Inflammatory macrophage treated with lipopolysaccharide for 1 hour (primary cell): Measurements from ENCODE around the gene SLC16A4.
"Not testable (repeated sequence)": the region's sequence is repeated elsewhere in the genome, so short reads cannot be mapped to it uniquely, and the experiment has no call there.

Source experiments
- DNase-seq, 2 donors: peaks; one replicate each; pipeline ENCODE4 v3.0.0-alpha.2; 2020 to 2022

The SLC16A4 gene

DNA sequence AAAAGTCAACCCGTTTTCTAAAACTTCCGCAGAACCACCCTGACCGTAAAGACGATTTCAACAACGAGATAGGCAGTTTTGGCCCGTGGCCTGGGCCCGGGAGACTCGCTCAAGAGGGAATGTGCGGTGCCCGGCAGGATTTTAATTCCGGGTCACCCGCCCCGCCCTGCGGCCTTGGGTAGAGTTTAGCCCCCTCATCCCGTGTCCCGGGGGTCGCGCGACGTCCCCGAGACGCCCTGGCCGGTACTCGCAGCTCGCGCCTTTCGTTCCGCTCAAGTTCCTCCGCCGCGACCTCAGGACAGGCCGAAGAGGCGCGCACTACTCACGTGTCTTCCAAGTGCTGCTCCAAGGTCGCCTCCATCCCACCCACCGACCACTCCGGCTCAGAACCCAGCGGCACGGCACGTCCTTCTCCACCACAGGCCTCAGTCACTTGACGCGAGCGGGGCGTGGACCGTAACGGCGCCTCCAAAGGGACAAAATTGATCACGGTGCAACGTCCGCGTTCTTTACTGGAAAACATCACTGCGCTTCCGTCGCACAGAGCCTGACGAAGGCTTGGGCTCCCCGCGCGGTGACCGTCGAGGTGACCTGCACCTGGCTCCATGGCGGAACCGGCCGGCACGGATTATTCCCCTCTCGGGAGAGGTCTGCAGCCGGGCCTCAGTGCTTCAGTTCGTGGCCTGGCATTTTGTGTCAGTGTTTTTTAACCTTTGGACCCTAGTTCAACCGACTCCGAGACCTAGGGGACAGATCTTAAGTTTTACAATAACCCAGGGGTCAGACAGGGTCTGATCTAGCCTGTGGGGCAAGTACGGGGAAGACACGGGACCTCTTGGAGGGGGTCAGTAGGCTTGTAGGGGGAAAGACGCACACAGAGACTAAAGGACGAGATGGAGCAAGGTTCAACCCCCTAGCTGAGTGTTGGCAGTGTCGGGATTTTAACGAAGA is 16.7 kb upstream of the SLC16A4 start, which contains the start of gene LAMTOR5:
TSS of gene LAMTOR5 (minus strand) at position 435 of the 951 bp plus-strand sequence. CDS start at position 361, 74 bp downstream.
- peak; percentile 93 to 97 for DNase-seq

DNA sequence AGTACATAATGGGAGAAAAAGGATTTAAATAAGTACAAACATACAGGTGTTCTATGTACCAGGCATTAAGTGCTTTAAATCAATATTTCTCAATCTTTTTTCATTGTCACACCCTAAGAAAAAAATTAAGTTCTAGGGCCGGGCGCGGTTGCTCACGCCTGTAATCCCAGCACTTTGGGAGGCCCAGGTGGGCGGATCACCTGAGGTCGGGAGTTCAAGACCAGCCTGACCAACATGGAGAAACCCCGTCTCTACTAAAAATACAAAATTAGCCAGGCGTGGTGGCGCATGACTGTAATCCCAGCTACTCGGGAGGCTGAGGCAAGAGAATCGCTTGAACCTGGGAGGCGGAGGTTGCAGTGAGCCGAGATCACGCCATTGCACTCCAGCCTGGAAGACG is 15.6 kb upstream of the SLC16A4 start:
- DNase-seq = not testable (repeated sequence)

DNA sequence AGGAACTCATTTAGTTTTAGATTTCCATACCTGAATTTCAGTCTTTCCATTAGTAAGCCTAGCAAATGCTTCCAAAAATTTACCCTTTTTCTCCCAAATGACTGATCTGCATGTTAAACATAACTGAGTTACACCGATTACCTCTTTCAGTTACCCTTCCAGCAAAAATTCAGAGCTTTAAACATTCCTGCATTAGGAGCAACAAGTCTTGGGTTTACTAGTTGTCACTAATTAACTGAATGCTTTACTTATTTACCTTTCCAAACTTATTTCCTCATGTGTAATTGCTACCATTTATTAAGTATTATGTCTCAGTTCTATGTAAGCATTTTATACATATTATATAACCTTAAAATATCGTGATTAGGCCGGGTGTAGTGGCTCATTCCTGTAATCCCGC is 13.6 kb upstream of the SLC16A4 start:
- no peak for DNase-seq

DNA sequence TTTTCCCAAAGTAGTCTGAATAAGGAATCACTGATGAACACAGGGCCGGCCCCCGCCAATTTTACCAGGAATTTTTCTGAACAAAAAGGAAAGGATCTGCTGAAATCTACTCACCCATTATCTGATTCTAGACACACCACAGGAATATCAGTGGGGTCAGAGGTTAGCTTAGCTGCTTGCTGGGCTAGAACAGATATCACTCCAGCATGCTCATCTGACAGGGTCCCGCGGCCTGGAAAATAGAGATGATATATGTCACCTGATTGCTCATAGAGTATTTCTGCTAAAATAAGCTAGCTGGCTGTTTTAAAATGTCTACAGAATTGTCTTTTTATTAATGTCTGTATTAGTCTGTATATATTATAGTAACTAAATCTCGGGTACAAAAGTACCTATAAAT is 13.0 kb upstream of the SLC16A4 start:
- DNase-seq = no peak

DNA sequence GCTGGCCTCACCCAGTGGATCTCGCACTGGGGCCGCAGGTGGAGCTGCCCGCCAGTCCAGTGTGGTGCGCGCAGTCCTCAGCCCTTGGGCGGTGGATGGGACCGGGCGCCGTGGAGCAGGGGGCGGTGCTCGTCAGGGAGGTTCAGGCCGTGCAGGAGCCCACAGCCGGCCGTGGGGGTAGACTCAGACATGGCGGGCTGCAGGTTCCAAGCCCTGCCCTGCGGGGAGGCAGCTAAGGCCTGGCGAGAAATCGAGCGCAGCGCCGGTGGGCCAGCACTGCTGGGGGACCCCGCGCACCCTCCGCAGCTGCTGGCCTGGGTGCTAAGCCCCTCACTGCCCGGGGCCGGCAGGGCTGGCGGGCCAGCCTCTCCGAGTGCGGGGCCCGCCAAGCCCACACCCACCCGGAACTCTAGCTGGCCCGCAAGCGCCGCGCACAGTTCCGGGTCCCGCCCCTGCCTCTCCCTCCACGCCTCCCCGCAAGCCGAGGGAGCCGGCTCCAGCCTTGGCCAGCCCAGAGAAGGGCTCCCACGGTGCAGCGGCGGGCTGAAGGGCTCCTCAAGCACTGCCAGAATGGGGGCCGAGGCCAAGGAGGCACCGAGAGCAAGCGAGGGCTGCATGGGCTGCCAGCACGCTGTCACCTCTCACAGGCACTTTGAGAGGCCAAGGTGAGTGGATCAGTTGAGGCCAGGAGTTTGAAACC is 5.6 kb upstream of the SLC16A4 start:
- DNase-seq = not testable (repeated sequence)

DNA sequence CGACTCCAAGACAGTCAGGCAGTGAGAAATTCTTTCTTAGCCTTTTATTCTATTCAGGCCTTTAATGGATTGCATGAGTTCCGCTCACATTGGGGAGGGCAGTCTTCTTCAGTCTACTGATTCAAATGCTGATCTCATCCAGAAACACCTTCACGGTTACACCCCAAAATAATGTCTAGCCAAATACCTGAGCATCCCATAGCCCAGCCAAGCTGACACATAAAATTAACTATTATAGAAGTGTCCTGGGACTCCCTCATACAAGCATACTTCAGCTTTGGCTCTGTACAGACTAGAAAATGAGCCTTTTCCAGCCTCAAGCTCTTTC is 3.6 kb upstream of the SLC16A4 start:
- DNase-seq = no peak

DNA sequence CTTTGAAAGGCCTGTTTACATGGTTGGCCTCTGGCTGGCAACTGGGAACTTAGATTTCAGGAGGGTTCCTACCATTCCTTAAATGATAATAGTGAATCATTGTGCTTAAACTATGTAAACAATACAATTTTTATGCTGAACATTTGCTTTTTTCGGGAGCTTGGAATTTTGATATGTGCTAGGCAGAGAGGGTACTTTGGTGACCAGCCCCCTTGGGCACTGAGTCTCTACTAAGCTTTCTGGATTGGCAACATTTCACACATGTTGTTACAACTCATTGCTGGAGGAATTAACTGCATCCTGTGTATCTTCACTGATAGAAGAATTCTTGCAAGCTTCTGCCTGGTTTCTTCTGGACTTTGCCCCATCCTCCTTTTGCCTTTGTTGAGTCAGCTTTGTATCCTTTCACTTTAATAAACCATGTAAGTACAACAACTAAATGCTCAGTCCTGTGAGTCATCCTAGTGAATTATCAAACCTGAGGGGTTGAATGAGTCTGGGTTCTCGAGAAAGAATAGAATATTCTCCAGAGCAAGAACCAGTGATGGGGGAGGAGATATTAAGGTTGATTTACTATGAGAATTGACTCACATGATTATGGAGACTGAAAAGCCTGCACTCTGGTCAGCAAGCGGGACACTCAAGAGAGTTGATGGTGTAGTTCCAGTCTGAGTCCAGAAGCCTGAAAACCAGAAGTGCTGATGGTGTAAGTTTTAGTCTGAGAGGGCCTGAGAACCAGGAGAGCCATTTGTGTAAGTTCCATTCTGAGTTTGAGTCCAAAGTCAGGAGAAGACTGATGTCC is 3.1 kb upstream of the SLC16A4 start:
- DNase-seq = no peak

DNA sequence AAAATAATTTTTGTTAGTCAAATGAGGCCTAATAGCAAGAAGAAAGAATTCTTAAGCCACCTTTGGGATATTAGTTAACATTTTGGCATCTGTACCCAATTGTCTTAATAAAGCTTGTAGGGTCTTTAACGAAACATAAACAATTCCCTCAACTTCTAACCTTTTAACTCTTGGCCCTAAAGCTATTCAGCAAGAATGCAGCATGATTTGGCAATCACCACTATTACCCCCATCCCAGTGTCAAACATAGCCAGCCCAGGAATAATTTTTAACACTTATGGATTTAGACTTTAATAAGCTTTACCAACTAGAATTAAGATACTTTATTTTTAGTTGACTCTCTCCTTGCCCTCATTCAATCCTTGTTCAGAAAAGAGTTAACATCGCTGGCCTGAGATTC is 2.5 kb upstream of the SLC16A4 start:
- DNase-seq = no peak

DNA sequence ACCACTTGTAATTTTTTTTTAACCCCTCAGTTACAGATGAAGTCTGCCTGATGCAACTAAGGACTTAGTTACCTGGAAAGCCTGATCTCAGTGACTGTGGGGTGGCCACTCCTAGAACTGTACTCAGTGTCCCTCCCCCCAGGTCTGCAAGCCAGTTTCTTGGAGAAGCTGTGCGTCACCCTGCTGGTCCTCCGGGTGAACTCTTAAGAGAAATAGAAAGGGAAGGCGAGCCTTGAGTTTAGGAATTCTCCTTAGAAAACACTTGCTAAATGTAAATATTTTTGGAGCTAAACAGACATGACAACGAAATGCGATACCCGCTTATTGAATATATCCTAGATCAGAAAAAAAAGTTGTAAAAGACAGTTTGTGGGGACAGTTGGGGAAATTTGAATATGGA is 730 bp downstream of the SLC16A4 start:
- DNase-seq = no peak

DNA sequence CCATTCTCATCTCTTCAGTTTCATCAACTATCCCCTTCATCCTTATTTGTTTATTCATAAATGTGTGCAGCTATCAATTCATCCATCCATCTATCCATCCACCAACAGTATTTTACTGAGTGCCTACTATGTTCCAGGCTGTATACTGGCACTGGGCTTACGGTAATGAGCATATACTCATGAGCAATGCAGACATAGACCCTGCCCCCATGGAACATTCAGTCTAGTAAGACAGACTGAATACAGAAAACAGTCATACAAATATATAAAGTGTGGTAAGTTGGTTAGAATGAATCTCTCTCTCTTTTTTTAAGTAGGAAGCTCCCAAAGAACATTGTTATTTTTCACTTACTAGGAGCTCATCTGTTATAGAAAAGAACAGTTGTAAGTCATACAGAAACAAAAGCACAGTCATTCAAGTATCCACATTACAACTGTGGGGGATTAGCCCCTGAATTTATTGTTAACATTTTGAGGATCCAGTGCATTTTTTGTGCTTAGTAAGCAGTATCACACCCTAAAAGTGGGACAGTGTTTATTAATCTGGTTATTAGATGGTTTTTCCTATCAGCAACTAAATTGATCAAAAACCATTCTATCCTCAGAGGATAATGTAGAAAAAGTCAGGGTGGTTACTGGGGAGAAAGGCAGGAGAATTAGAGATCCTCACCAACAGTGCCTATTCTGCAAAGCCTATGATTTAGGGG is 3.6 kb downstream of the SLC16A4 start:
- DNase-seq = no peak

DNA sequence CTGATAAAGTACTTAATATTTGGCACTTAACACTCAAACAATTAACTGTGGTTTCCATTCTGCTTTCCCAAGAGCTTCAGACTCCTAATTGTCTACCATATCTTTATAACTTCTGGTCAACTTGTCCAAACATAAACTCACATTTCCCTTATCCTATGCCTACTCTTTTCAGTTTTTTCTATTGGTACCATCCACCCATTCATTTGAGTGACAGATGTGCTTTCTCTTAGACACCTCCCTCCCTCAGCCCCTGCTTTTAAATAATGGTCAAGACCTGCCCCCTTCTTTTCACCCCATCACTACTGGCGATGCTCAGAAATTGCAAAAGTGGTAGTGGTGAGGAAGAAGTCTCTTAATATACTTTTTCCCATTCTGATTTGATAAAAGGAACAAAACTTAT is 5.5 kb downstream of the SLC16A4 start:
- DNase-seq = no peak

DNA sequence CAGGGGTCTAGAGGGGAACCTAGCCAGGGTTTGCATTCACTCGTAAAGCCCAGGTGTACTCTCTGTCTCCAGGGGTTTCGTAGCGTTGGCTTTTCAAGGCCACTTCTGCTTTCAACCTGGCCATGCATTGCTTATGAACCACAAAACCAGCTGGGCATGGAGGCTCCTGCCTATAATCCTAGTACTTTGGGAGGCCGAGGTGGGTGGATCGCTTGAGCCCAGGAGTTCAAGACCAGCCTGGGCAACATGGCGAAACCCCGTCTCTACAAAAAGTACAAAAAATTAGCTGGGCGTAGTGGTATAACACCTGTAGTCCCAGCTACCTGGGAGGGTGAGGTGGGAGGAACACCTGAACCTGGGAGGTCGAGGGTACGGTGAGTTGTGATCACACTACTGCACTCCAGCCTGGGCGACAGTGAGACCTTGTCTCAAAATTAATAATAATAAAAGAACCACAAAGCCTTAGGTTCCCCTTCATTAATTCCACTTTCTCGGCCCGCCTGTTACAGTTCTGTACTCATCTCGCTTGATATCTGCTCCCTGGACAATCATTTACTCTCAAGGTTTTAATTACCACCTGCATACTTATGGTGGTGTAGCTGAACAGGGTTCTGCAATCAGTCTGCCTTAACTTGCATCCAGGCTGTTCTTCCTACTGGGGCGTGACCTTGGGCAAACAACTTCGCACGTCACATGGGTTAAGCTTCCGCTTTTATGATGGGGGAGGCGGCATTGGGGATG is 6.1 kb downstream of the SLC16A4 start:
- no peak for DNase-seq

DNA sequence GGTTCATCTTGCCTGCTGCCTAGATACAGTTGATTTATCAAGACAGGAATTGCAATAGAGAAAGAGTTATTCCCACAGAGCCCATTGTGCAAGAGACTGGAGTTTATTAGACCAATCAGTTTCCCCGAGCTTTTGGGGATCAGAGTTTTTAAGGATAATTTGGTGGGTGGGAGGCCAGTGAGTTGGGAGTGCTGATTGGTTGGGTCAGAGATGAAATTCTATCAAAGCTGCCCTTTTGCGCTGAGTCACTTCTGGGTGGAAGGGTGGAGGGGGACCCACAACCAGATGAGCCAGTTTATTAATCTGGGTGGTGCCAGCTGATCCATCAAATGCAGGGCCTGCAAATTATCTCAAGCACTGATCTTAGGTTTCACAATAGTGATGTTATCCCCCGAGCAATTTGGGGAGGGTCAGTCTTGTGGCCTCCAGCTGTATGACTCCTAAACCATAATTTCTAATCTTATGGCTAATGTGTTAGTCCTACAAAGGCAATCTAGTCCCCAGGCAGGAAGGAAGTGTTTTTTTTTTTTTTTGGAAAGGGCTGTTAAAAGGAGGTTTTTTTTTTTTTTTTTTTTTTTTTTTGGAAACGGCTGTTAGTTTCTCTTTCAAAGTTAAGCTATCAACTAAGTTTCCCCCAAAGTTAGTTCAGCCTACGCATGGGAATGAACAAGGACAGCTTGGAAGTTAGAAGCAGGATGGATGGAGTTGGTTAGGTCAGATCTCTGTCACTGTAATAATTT is 7.4 kb downstream of the SLC16A4 start:
- no peak for DNase-seq

DNA sequence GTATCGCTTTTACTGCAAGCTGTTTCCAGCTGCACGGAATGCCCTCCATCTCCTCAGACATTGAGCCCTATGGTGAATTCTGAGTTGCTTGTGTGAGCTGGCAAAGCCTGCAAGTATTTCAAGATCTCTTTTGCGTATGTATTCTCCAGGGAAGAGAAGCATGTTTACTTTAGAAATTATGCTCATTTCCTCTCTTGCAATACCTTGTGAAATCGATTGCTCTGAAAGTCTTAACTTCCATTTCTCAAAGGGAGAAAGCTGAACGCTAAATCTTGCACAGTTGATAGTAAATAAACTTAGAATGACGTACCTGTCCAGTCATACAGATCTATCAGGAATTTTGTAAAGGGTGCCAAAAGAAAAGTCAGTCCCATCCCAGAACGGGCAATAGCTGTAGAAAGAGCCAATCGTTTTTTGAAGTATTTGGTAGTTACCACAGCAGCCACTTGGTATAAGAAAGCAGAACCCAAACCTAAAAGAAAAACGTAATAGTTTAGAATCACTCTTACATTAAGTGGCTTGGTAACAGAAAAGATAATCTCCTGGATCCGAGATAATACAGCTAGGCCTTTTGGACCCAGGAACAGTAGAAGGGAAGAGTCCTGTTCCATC is 10.0 kb downstream of the SLC16A4 start:
- DNase-seq = peak; percentile 58 to 61

DNA sequence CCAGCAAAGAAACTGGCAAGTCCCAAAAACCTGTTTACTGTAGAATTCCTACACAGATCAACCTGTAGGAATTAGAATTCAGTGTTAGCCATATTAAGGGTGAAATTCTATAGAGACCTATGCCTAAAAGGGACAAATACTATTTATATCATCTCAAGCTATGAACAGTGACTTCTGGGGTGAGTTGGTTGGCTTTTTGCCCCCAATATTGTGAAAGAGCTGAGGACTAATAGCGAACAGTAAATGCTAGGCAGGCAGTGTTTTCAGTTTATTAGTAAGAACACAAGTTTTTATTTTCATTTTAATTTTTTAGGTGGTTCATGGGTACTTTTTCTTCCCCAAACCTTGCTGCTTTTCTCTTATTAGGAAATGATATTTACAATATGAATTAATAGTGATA is 15.3 kb downstream of the SLC16A4 start:
- no peak for DNase-seq

DNA sequence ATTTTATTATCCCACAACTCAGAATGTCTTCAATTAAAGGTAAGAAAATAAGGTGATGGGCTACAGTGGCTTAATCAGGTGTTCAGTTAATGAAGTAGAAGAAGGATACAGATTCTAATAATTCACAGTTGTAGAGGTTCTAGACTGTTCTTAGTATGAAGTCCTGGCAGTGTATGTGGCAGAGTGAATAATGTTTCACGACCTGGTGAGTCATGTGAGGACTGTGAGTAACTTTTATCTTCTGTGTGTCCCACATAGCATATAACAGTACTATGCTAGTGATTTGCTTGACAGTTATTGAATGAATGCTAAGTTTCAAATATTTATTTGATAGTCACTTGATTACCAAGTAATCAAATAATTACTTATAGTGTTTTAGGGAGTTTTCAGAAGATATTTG is 20.0 kb downstream of the SLC16A4 start:
- DNase-seq = no peak

DNA sequence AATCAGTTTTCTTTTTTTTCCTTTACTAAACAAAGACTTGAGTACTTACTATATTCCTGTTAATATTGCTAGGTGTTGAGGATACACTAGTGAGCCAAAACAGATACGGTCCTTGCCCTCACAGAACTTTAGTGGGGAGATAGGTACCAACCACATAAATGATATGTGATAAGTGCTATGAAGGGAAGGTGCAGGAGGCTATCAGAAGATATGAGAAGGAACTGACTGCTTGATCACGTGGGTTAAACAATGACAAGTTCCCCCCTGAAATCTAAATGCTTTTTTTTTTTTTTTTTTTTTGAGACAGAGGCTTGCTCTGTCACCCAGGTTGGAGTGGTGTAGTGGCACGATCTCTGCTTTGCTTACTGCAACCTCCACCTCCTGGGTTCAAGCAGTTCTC is 26.6 kb downstream of the SLC16A4 start:
- no peak for DNase-seq

DNA sequence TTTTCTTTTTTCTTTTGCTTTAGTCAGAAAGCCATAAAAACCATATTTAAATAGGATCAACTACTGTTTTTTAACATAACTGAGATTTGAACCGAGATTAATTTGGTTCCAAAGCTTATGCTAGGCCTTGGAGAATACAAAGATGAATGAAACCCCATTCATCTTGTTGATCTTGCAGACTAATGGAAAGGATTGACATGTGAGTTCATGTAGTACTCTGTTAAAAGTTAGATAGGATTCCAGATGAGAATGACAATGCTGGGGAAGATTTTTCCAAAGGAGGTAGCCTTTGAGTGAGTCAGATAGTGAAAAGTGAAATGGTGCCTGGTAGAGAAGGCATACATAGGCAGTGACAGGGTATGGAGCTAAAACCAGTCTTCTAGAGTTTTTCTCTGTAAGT is 29.0 kb downstream of the SLC16A4 start:
- DNase-seq = no peak

DNA sequence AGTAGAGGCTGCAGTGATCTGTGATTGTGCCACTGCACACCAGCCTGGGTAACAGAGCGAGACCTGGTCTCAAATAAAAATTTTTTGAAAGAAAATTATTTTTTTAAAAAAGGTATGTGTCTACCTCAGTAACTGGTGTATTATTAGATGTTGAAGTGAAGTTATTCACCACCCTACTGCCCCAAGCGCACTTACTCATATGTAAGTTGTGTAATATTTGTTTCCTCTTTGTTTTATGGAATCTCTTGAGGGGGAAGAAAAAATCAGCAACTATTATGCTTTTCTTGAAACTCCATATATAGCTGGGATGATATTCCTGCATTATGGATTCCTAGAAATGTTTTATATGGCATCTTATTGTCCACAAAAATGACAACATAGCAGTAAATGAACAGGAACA is 30.4 kb downstream of the SLC16A4 start:
- DNase-seq = peak; percentile 31 to 37

DNA sequence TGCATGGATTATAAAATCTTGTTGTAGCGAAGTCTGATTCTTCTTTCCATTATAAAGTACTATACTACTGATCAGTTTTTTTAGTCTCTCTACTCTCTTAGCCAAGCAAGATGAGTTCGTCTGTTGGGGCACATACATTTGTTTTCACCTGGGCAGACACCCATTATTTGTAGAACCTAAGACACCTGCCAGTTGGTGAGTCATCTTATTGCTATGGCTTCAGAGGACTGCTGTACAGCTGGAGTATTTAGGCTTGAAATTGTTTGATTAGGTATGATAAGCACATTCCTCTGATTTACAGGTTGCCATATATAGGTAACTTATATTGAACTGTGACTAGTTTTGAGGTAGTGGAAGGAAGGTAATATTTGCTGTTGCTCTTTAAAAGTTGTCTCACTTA is 34.4 kb downstream of the SLC16A4 start:
- no peak for DNase-seq

DNA sequence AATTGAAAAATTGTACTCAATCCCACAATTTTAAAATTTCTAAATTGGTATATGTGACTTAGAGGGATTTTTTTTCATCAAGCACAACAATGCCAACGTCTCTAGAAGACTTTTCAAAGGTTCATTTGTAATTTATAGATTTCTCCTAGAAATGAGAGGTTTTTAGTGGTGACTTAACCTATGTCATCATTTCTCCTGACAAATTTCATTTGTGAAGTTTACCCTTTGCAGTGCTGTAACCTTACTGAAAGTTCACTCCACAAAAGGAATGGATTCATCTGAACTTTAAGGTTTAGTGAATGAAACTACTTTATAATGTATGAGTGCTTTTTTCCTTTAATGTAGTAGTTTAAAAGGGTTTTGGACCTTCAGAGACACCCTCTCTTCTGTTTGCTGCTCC is 35.5 kb downstream of the SLC16A4 start:
- DNase-seq = no peak
